ENCODE measurements around the gene SCNN1G.

- TF ChIP-seq CTCF (IDR thresholded peaks at IDR 0.05) (no peak), POLR2A (IDR thresholded peaks at IDR 0.05) (no peak)
Measured at GRCh38 chr16:23245268-23245667, 62.7 kb downstream of the SCNN1G start.
